DMS53 treated with DMSO at 0.1 percent for 48 hours (cell line): ENCODE measurements around the gene FBXL3.
"Not testable (repeated sequence)": the region's sequence is repeated elsewhere in the genome, so short reads cannot be mapped to it uniquely, and the experiment has no call there.

Source experiments
- DNase-seq: peaks from one replicate; lab custom pipeline; 2025; ENCODE audit not compliant: unreplicated experiment; lab: John Stamatoyannopoulos, UW

Gene FBXL3

GRCh38 chr13:77026255-77026860 is 601 bp downstream of the FBXL3 start:
- DNase-seq = no peak

- no peak for DNase-seq
Observed at GRCh38 chr13:77022341-77022740, 4.6 kb downstream of the FBXL3 start.

- DNase-seq = no peak
Observed at GRCh38 chr13:77019756-77020155, 7.2 kb downstream of the FBXL3 start.

- DNase-seq = no peak
Observed at GRCh38 chr13:77016888-77017623, 9.9 kb downstream of the FBXL3 start.

GRCh38 chr13:77016251-77016812 is 10.6 kb downstream of the FBXL3 start:
- no peak for DNase-seq

- DNase-seq = no peak
Observed at GRCh38 chr13:77014906-77015685, 11.9 kb downstream of the FBXL3 start.

GRCh38 chr13:77013853-77014542 is 13.0 kb downstream of the FBXL3 start:
- DNase-seq = no peak

- not testable (repeated sequence) for DNase-seq
Observed at GRCh38 chr13:77009719-77010118, 17.2 kb downstream of the FBXL3 start.

- DNase-seq = no peak
Observed at GRCh38 chr13:77009011-77009410, 17.9 kb downstream of the FBXL3 start.

- DNase-seq = not testable (repeated sequence)
Observed at GRCh38 chr13:77008337-77008736, 18.6 kb downstream of the FBXL3 start.

- DNase-seq = no peak
Observed at GRCh38 chr13:77002590-77003190, 24.3 kb downstream of the FBXL3 start.

- no peak for DNase-seq
Observed at GRCh38 chr13:77001963-77002587, 24.9 kb downstream of the FBXL3 start.

- DNase-seq = no peak
Observed at GRCh38 chr13:77001540-77001939, 25.4 kb downstream of the FBXL3 start.

- DNase-seq = no peak
Observed at GRCh38 chr13:77000475-77000874, 26.5 kb downstream of the FBXL3 start.

- no peak for DNase-seq
Observed at GRCh38 chr13:76994281-76994680, 32.7 kb downstream of the FBXL3 start.

GRCh38 chr13:76993473-76993872 is 33.5 kb downstream of the FBXL3 start:
- DNase-seq = no peak

- DNase-seq = no peak
Observed at GRCh38 chr13:76993021-76993420, 33.9 kb downstream of the FBXL3 start.

- DNase-seq = no peak
Observed at GRCh38 chr13:76992548-76993001, 34.4 kb downstream of the FBXL3 start.

GRCh38 chr13:76991796-76992547 is 35.0 kb downstream of the FBXL3 start, which contains the start of gene CLN5:
Gene CLN5 (plus strand): TSS chr13:76992081. CDS start chr13:76992099, 18 bp downstream.
- DNase-seq = peak; percentile 49
